ENCODE results near the gene GPR37.

- TF ChIP-seq CTCF (IDR thresholded peaks at IDR 0.05; ENCODE audit: low read depth, low read length, poor library complexity, severe bottlenecking), result no peak
- no peak for TF ChIP-seq EZH2phosphoT487 (IDR thresholded peaks at IDR 0.05; ENCODE audit: borderline replicate concordance, low read length)
Measured at GRCh38 chr7:124724079-124724478, 41.5 kb downstream of the GPR37 start.

All from DOHH2 (cell line).